Effector memory CD4-positive, alpha-beta T cell (primary cell): ENCODE data around the gene STOML1.

Source experiments
- DNase-seq, 3 donors: peaks; one replicate each; pipeline ENCODE4 v3.0.0-alpha.2; 2020
- H3K27ac ChIP-seq: 2 replicates; pipeline ENCODE4 v1.7.0; 2013; ENCODE audit warnings: mild to moderate bottlenecking, low read length, moderate library complexity; ENCODE audit not compliant: insufficient read depth, poor library complexity, severe bottlenecking
- H3K27me3 ChIP-seq: replicated peaks from 2 replicates; pipeline ENCODE4 v1.7.0; 2013; ENCODE audit warnings: mild to moderate bottlenecking, low read length; ENCODE audit not compliant: insufficient read depth, control insufficient read depth, poor library complexity, severe bottlenecking
- H3K36me3 ChIP-seq: 2 replicates; pipeline ENCODE4 v1.7.0; 2013; ENCODE audit warnings: mild to moderate bottlenecking, low read length, moderate library complexity; ENCODE audit not compliant: control insufficient read depth, insufficient read depth
- H3K4me1 ChIP-seq: 2 replicates; pipeline ENCODE4 v1.7.0; 2013; ENCODE audit warnings: low read length, mild to moderate bottlenecking; ENCODE audit not compliant: control insufficient read depth, insufficient read depth, poor library complexity, severe bottlenecking
- H3K4me3 ChIP-seq: 2 replicates; pipeline ENCODE4 v1.7.0; 2013; ENCODE audit warnings: low read length, low read depth, mild to moderate bottlenecking; ENCODE audit not compliant: insufficient read depth, poor library complexity, severe bottlenecking
- H3K9me3 ChIP-seq: 2 replicates; pipeline ENCODE4 v1.7.0; 2013; ENCODE audit warnings: mild to moderate bottlenecking, low read length, moderate library complexity; ENCODE audit not compliant: control insufficient read depth

Gene STOML1

GRCh38 chr15:73947651-73948050 is 44.4 kb downstream of the STOML1 start:
- H3K9me3 ChIP-seq = no peaks in the 10 kb centered on the region
- peaks cover 2% of the 10 kb centered on the region for H3K4me1 ChIP-seq
- no peaks in the 10 kb centered on the region for H3K36me3 ChIP-seq
- no peaks in the 10 kb centered on the region for H3K27me3 ChIP-seq
- no peak for DNase-seq
- H3K4me3 ChIP-seq = no peak overlapping the region
- H3K27ac ChIP-seq = no peak overlapping the region

GRCh38 chr15:73946795-73947370 is 45.2 kb downstream of the STOML1 start:
- Histone ChIP-seq H3K27me3 (no peaks in the 10 kb centered on the region), H3K36me3 (no peaks in the 10 kb centered on the region), H3K27ac (no peak overlapping the region), H3K9me3 (no peaks in the 10 kb centered on the region), H3K4me3 (no peak overlapping the region), H3K4me1 (peaks cover 9% of the 10 kb centered on the region)
- DNase-seq = no peak

- Histone ChIP-seq H3K27ac (no peak overlapping the region), H3K4me1 (peaks cover 16% of the 10 kb centered on the region), H3K9me3 (no peaks in the 10 kb centered on the region), H3K4me3 (no peak overlapping the region), H3K36me3 (no peaks in the 10 kb centered on the region), H3K27me3 (no peaks in the 10 kb centered on the region)
- DNase-seq = no peak
Measured at GRCh38 chr15:73946046-73946721, 45.9 kb downstream of the STOML1 start.

GRCh38 chr15:73945130-73945508 is 47.0 kb downstream of the STOML1 start:
- Histone ChIP-seq H3K9me3 (no peaks in the 10 kb centered on the region), H3K4me3 (no peak overlapping the region), H3K27me3 (no peaks in the 10 kb centered on the region), H3K36me3 (no peaks in the 10 kb centered on the region), H3K27ac (no peak overlapping the region), H3K4me1 (peaks cover 17% of the 10 kb centered on the region)
- DNase-seq = no peak

GRCh38 chr15:73944161-73945129 is 47.6 kb downstream of the STOML1 start:
- Histone ChIP-seq H3K36me3 (no peaks in the 10 kb centered on the region), H3K27ac (no peak overlapping the region)

GRCh38 chr15:73942751-73943270 is 49.3 kb downstream of the STOML1 start:
- Histone ChIP-seq H3K27ac (no peak overlapping the region), H3K9me3 (no peaks in the 10 kb centered on the region), H3K36me3 (no peaks in the 10 kb centered on the region), H3K27me3 (no peaks in the 10 kb centered on the region), H3K4me1 (peaks cover 17% of the 10 kb centered on the region), H3K4me3 (no peak overlapping the region)
- no peak for DNase-seq

More at GRCh38 chr15:73944161-73945129, 47.6 kb downstream of the STOML1 start:
- Histone ChIP-seq H3K9me3 (no peaks in the 10 kb centered on the region), H3K4me3 (no peak overlapping the region), H3K4me1 (peaks cover 17% of the 10 kb centered on the region), H3K27me3 (no peaks in the 10 kb centered on the region)
- no peak for DNase-seq

- Histone ChIP-seq H3K4me3 (no peak overlapping the region), H3K4me1 (peaks cover 17% of the 10 kb centered on the region), H3K27ac (no peak overlapping the region), H3K36me3 (no peaks in the 10 kb centered on the region), H3K9me3 (no peaks in the 10 kb centered on the region), H3K27me3 (no peaks in the 10 kb centered on the region)
- DNase-seq = no peak
Measured at GRCh38 chr15:73941871-73942635, 50.0 kb downstream of the STOML1 start.

GRCh38 chr15:73941449-73941848 is 50.6 kb downstream of the STOML1 start:
- Histone ChIP-seq H3K4me1 (peaks cover 17% of the 10 kb centered on the region), H3K27me3 (no peaks in the 10 kb centered on the region), H3K27ac (no peak overlapping the region), H3K9me3 (no peaks in the 10 kb centered on the region), H3K36me3 (no peaks in the 10 kb centered on the region), H3K4me3 (no peak overlapping the region)
- no peak for DNase-seq

GRCh38 chr15:73941044-73941443 is 51.1 kb downstream of the STOML1 start:
- no peaks in the 10 kb centered on the region for H3K9me3 ChIP-seq

More at GRCh38 chr15:73941044-73941443, 51.1 kb downstream of the STOML1 start:
- no peak for DNase-seq
- no peaks in the 10 kb centered on the region for H3K27me3 ChIP-seq
- H3K36me3 ChIP-seq = no peaks in the 10 kb centered on the region
- H3K4me3 ChIP-seq = no peak overlapping the region
- no peak overlapping the region for H3K27ac ChIP-seq
- peaks cover 17% of the 10 kb centered on the region for H3K4me1 ChIP-seq
